NCI-H510A (cell line): ENCODE measurements around the gene ZNF43.
"Not testable (repeated sequence)": the region's sequence is repeated elsewhere in the genome, so short reads cannot be mapped to it uniquely, and the experiment has no call there.

Experiments
- DNase-seq: peaks from one replicate; lab custom pipeline; 2025; lab: John Stamatoyannopoulos, UW

ZNF43 gene

GRCh38 chr19:21835810-21836444, at the start of gene ZNF43:
ZNF43 (minus strand) TSS chr19:21836182; CDS start chr19:21836038, 144 bp downstream.
- peak; percentile 86 for DNase-seq

- DNase-seq: not testable (repeated sequence)
Measured at GRCh38 chr19:21885516-21885915, 49.5 kb upstream of the ZNF43 start.

- DNase-seq: not testable (repeated sequence)
Measured at GRCh38 chr19:21884786-21885185, 48.8 kb upstream of the ZNF43 start.

- no peak for DNase-seq
Measured at GRCh38 chr19:21883516-21883915, 47.5 kb upstream of the ZNF43 start.

- not testable (repeated sequence) for DNase-seq
Measured at GRCh38 chr19:21880761-21881160, 44.8 kb upstream of the ZNF43 start.

- DNase-seq: no peak
Measured at GRCh38 chr19:21878646-21879045, 42.7 kb upstream of the ZNF43 start.

- DNase-seq: no peak
Measured at GRCh38 chr19:21877976-21878375, 42.0 kb upstream of the ZNF43 start.

GRCh38 chr19:21876608-21877007, 40.6 kb upstream of the ZNF43 start:
- DNase-seq: not testable (repeated sequence)

GRCh38 chr19:21856773-21857514, 21.0 kb upstream of the ZNF43 start:
- no peak for DNase-seq

- peak; percentile 93 for DNase-seq
Measured at GRCh38 chr19:21851596-21852345, 15.8 kb upstream of the ZNF43 start.

GRCh38 chr19:21850656-21851255, 14.8 kb upstream of the ZNF43 start:
- no peak for DNase-seq

- no peak for DNase-seq
Measured at GRCh38 chr19:21848706-21849105, 12.7 kb upstream of the ZNF43 start.

- no peak for DNase-seq
Measured at GRCh38 chr19:21843081-21843480, 7.1 kb upstream of the ZNF43 start.

GRCh38 chr19:21841488-21842097, 5.6 kb upstream of the ZNF43 start:
- no peak for DNase-seq

GRCh38 chr19:21841081-21841480, 5.1 kb upstream of the ZNF43 start:
- no peak for DNase-seq

- no peak for DNase-seq
Measured at GRCh38 chr19:21839976-21840375, 4.0 kb upstream of the ZNF43 start.

- DNase-seq: no peak
Measured at GRCh38 chr19:21838646-21839045, 2.7 kb upstream of the ZNF43 start.

- DNase-seq: no peak
Measured at GRCh38 chr19:21835429-21835809, 563 bp downstream of the ZNF43 start.

- no peak for DNase-seq
Measured at GRCh38 chr19:21833733-21834132, 2.2 kb downstream of the ZNF43 start.

GRCh38 chr19:21824679-21825078, 11.3 kb downstream of the ZNF43 start:
- no peak for DNase-seq

- DNase-seq: no peak
Measured at GRCh38 chr19:21823224-21823623, 12.8 kb downstream of the ZNF43 start.

- DNase-seq: no peak
Measured at GRCh38 chr19:21812448-21812847, 23.5 kb downstream of the ZNF43 start.
